Smooth muscle cell (in vitro differentiated cells): ENCODE results near the gene ZNF256. TPM values are rescaled to one million over a fixed set of nuclear protein-coding genes. Genes with fewer than 3 reads are reported as not detected.
"Not testable (repeated sequence)": the region's sequence is repeated elsewhere in the genome, so short reads cannot be mapped to it uniquely, and the experiment has no call there.

ENCODE experiments used
- DNase-seq: peaks from one replicate; lab custom pipeline; 2025; ENCODE audit not compliant: unreplicated experiment; lab: John Stamatoyannopoulos, UW
- H2AFZ ChIP-seq: fragments of 200-600 bp; sonication (generic); 2 replicates; pipeline ENCODE4 v1.6.0; 2016; ENCODE audit warnings: antibody characterized with exemption, low read depth, mild to moderate bottlenecking
- H3F3A ChIP-seq: fragments of 200-600 bp; sonication (generic); 2 replicates; pipeline ENCODE4 v1.6.0; 2017; ENCODE audit warnings: antibody characterized with exemption, low read depth
- H3K27ac ChIP-seq: fragments of 200-600 bp; sonication (generic); 2 replicates; pipeline ENCODE4 v1.5.1; 2016; ENCODE audit warnings: low read depth, mild to moderate bottlenecking
- H3K27me3 ChIP-seq: fragments of 200-600 bp; sonication (generic); 2 replicates; pipeline ENCODE4 v1.6.1; 2016; ENCODE audit warnings: low read depth, mild to moderate bottlenecking
- H3K36me3 ChIP-seq: fragments of 200-600 bp; sonication (generic); 2 replicates; pipeline ENCODE4 v1.5.1; 2016; ENCODE audit warnings: low read depth
- H3K4me1 ChIP-seq: fragments of 200-600 bp; sonication (generic); 2 replicates; pipeline ENCODE4 v1.5.1; 2016; ENCODE audit warnings: low read depth
- H3K4me2 ChIP-seq: fragments of 200-600 bp; sonication (generic); 2 replicates; pipeline ENCODE4 v1.6.0; 2016; ENCODE audit warnings: mild to moderate bottlenecking
- H3K4me3 ChIP-seq: fragments of 200-600 bp; sonication (generic); 2 replicates; pipeline ENCODE4 v1.5.1; 2016; ENCODE audit warnings: mild to moderate bottlenecking
- H3K79me2 ChIP-seq: fragments of 200-600 bp; sonication (generic); 2 replicates; pipeline ENCODE4 v1.6.0; 2016; ENCODE audit warnings: low read depth, mild to moderate bottlenecking
- H3K9ac ChIP-seq: fragments of 200-600 bp; sonication (generic); 2 replicates; pipeline ENCODE4 v1.6.0; 2016; ENCODE audit warnings: low read depth
- H3K9me3 ChIP-seq: fragments of 200-600 bp; sonication (generic); replicated peaks from 2 replicates; pipeline ENCODE4 v1.5.1; 2016; ENCODE audit warnings: low read depth
- H4K20me1 ChIP-seq: fragments of 200-600 bp; sonication (generic); 2 replicates; pipeline ENCODE4 v1.6.0; 2016; ENCODE audit warnings: low read depth
- WGBS: methylation state at CpG from one replicate; pipeline ENCODE4 v1.1.7; 2016; ENCODE audit warnings: low lambda C conversion rate; 5-methylcytosine and 5-hydroxymethylcytosine counted together
- polyA plus RNA-seq: library from polyadenylated mRNA; unstranded; fragments of >200 nt; fragmentation: Nextera tagmentation; extraction: Ambion mirVana; gene quantifications from 2 replicates; pipeline ENCODE4 v1.2.1, GENCODE V29; 2016
- total RNA-seq: library from RNA; depleted of rRNA; stranded (reverse); fragments of >200 nt; gene quantifications from 2 replicates; pipeline ENCODE4 v1.2.3, GENCODE V29; 2014
- TF ChIP-seq, protein P1 (sequence below): fragments of 200-600 bp; sonication (generic); IDR thresholded peaks from 2 replicates; pipeline ENCODE4 v1.5.1; 2017; ENCODE audit warnings: borderline replicate concordance, mild to moderate bottlenecking, antibody characterized with exemption; ENCODE audit not compliant: insufficient read depth, poor library complexity, severe bottlenecking

Gene ZNF256
- total and polyA plus RNA-seq, 2 experiments from 2014 or later: 3.2 to 4.5 TPM

DNA sequence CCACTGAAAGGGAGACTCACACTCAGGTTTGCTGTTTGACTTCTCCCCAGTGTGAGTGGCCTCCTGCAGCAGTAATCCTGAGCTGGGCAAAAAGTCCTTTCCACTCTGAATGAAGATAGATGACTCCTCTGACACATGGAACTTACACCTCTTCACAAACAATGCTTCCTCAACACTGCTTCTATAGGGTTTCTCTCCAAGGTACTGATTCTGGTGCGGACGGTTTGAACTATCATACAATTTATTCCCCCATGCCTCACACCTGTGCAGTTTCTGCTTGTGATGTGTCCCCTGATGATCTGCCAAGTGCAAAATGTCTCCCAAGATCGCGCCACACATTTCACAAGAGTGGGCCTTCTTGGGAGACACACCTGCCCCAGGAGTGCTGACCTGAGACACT is 19.9 kb downstream of the ZNF256 start:
- H3K4me2 ChIP-seq: no peak overlapping the region
- TF ChIP-seq, protein P1, sequence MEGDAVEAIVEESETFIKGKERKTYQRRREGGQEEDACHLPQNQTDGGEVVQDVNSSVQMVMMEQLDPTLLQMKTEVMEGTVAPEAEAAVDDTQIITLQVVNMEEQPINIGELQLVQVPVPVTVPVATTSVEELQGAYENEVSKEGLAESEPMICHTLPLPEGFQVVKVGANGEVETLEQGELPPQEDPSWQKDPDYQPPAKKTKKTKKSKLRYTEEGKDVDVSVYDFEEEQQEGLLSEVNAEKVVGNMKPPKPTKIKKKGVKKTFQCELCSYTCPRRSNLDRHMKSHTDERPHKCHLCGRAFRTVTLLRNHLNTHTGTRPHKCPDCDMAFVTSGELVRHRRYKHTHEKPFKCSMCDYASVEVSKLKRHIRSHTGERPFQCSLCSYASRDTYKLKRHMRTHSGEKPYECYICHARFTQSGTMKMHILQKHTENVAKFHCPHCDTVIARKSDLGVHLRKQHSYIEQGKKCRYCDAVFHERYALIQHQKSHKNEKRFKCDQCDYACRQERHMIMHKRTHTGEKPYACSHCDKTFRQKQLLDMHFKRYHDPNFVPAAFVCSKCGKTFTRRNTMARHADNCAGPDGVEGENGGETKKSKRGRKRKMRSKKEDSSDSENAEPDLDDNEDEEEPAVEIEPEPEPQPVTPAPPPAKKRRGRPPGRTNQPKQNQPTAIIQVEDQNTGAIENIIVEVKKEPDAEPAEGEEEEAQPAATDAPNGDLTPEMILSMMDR: no peak
- DNase-seq: no peak
- WGBS: 98% methylated on average over 4 of the region's 4 CpGs
- H3K27me3 ChIP-seq: no peaks in the 10 kb centered on the region
- no peaks in the 10 kb centered on the region for H3F3A ChIP-seq
- H3K36me3 ChIP-seq: peaks cover 46% of the 10 kb centered on the region
- no peaks in the 10 kb centered on the region for H3K4me1 ChIP-seq
- no peak overlapping the region for H3K9ac ChIP-seq
- H2AFZ ChIP-seq: no peak overlapping the region
- peaks cover 31% of the 10 kb centered on the region for H3K9me3 ChIP-seq
- H3K79me2 ChIP-seq: peaks cover 16% of the 10 kb centered on the region
- no peak overlapping the region for H3K27ac ChIP-seq
- H3K4me3 ChIP-seq: no peak overlapping the region
- H4K20me1 ChIP-seq: no peaks in the 10 kb centered on the region

DNA sequence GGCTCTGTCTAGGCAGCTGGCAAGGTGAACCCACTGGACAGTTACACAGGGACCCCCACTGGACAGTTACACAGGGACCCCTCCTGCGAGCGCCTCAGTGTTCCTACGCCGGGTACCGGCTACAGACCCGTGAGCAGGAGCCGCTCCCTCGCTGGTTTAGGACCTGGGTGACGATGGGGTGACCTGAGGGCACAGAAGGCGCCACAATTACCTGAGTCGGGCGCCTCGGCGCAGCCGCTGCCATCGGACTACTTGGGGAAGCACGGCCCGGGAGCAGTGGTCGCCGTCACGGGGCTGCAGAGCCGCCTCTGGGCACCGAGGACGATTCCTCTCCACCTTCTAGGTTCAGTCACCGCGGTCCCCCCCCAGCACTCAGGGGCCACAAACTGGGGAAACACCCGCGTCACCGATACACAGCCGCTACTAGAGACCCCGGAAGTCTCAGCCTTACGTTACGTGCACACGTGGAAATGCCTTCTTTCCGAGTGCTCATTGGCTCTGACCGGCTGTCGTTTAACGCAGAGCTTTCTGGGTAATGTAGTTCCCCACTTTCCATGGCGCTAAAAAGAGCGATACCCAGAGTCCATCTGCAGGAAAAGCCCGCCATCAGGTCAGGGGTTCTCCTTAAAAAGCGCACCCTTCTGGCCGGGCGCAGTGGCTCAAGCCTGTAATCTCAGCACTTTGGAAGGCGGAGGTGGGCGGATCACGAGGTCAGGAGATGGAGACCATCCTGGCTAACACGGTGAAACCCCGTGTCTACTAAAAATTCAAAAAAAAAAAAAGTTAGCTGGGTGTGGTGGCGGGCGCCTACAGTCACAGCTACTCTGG is 31.1 kb downstream of the ZNF256 start, which contains the start of gene ZNF417:
TSS of gene ZNF417 (minus strand) at position 425 of the 828 bp plus-strand sequence. CDS start at position 244, 181 bp downstream.
- peak; percentile 33 for DNase-seq
- not testable (repeated sequence) for H3K36me3 ChIP-seq, H3K9me3 ChIP-seq, H4K20me1 ChIP-seq, H3K4me1 ChIP-seq, H3F3A ChIP-seq, H3K27me3 ChIP-seq
- under 1% methylated on average over 51 of the region's 51 CpGs for WGBS
- H3K4me2 ChIP-seq: peak within 1 kb of the TSS; percentile 97
- H2AFZ ChIP-seq: peak within 1 kb of the TSS; percentile 65
- TF ChIP-seq, protein P1: peak; percentile 22
- H3K4me3 ChIP-seq: peak within 1 kb of the TSS; percentile 96
- peak within 1 kb of the TSS; percentile 69 for H3K27ac ChIP-seq
- H3K9ac ChIP-seq: peak within 1 kb of the TSS; percentile 92
- peaks cover 41% of the 10 kb centered on the region for H3K79me2 ChIP-seq

DNA sequence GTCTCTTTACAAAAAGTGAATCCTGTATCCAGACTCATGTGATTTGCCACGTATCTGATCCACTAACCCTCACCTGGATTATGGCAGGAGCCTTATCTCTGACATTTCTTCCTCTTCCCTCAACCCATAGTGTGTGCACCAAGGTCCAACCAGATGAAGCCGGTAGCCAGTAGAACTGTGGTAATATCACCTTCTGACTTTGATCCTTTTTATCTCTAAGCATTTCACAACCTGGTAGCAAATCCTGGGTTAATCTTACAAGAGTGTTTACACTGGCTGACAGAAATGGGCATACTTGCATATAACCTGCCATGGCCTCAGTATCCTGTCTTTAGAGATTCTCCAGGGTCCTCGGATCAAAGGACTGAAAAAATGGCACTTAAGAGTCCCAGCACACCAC is 33.0 kb downstream of the ZNF256 start:
- H4K20me1 ChIP-seq: peaks cover 9% of the 10 kb centered on the region
- no peak for DNase-seq
- H3K4me3 ChIP-seq: no peak overlapping the region
- H3K4me1 ChIP-seq: peaks cover 10% of the 10 kb centered on the region
- no peaks in the 10 kb centered on the region for H3K9me3 ChIP-seq
- H3K36me3 ChIP-seq: no peaks in the 10 kb centered on the region
- H3K79me2 ChIP-seq: peaks cover 44% of the 10 kb centered on the region
- peaks cover 3% of the 10 kb centered on the region for H3F3A ChIP-seq
- no peak overlapping the region for H3K27ac ChIP-seq
- H3K9ac ChIP-seq: no peak overlapping the region
- no peaks in the 10 kb centered on the region for H3K27me3 ChIP-seq
- peak overlapping the region; percentile 97 for H3K4me2 ChIP-seq
- 91% methylated on average over 3 of the region's 3 CpGs for WGBS
- H2AFZ ChIP-seq: no peak overlapping the region
- TF ChIP-seq, protein P1: no peak
